ENCODE results near the gene DGKZ.

DNA sequence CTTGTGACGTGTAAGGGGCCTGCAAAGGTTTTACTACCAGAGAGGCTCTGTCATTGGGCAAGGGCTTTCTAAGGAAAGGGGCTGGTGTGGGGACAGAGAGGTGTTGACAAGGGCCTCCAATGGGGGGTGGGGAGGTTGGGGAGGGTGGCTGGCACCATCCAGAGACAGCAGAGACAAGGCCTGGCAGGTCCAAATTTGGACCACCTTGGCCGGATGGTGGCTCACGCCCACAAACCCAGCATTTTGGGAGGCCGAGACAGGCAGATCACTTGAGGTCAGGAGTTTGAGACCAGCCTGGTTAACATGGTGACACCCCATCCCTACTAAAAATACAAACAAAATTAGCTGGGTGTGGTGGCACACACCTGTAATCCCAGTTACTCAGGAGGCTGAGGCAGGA is 46.5 kb downstream of the DGKZ start:
- no peak for TF ChIP-seq CTCF (IDR thresholded peaks at IDR 0.05; ENCODE audit: low read length)
- TF ChIP-seq EZH2phosphoT487 (IDR thresholded peaks at IDR 0.05; ENCODE audit: low read length), result no peak
